A673 (cell line): ENCODE data around the gene FOXO3.

Experiments
- EZH2 ChIP-seq: fragments of 200-600 bp; sonication (generic); IDR thresholded peaks from 2 replicates; pipeline ENCODE4 v1.6.1; 2017; ENCODE audit warnings: borderline replicate concordance, low read depth, mild to moderate bottlenecking, mixed read lengths, antibody characterized with exemption, low read length; ENCODE audit not compliant: poor library complexity, severe bottlenecking
- TF ChIP-seq, protein P1 (sequence below): fragments of 300-800, 200-600 bp; sonication (generic); conservative IDR thresholded peaks from 2 replicates; pipeline ENCODE4 v1.5.1; 2017; ENCODE audit warnings: low read depth, mild to moderate bottlenecking, antibody characterized with exemption, low read length, moderate library complexity, mixed read lengths

DNA sequence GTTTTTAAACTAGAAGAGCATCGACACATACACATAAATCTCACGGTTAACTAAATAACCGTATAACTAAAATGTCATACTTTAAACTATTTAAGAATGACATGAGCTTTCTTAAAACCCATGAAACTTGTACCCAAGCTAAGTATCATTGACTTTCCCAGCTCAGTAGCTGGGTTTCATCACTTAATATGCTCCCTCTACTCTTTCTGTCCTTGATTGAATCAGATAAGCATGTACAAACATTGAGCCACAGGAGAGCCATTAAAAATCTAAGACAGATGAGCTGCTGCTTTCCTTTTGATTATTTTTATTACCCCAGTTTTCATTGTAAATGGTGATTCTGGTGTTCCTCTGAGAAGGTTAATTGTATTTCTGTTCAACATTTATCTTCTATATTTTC, 115.8 kb downstream of the FOXO3 start:
- TF ChIP-seq, protein P1, sequence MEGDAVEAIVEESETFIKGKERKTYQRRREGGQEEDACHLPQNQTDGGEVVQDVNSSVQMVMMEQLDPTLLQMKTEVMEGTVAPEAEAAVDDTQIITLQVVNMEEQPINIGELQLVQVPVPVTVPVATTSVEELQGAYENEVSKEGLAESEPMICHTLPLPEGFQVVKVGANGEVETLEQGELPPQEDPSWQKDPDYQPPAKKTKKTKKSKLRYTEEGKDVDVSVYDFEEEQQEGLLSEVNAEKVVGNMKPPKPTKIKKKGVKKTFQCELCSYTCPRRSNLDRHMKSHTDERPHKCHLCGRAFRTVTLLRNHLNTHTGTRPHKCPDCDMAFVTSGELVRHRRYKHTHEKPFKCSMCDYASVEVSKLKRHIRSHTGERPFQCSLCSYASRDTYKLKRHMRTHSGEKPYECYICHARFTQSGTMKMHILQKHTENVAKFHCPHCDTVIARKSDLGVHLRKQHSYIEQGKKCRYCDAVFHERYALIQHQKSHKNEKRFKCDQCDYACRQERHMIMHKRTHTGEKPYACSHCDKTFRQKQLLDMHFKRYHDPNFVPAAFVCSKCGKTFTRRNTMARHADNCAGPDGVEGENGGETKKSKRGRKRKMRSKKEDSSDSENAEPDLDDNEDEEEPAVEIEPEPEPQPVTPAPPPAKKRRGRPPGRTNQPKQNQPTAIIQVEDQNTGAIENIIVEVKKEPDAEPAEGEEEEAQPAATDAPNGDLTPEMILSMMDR, result no peak
- TF ChIP-seq EZH2, result no peak
